Measurements from ENCODE around the gene KLHL22.
A peak's percentile ranks its signal among the peaks of the same experiment; 100 is the strongest.
"Not testable (repeated sequence)": the region's sequence is repeated elsewhere in the genome, so short reads cannot be mapped to it uniquely, and the experiment has no call there.

Gene KLHL22

DNA sequence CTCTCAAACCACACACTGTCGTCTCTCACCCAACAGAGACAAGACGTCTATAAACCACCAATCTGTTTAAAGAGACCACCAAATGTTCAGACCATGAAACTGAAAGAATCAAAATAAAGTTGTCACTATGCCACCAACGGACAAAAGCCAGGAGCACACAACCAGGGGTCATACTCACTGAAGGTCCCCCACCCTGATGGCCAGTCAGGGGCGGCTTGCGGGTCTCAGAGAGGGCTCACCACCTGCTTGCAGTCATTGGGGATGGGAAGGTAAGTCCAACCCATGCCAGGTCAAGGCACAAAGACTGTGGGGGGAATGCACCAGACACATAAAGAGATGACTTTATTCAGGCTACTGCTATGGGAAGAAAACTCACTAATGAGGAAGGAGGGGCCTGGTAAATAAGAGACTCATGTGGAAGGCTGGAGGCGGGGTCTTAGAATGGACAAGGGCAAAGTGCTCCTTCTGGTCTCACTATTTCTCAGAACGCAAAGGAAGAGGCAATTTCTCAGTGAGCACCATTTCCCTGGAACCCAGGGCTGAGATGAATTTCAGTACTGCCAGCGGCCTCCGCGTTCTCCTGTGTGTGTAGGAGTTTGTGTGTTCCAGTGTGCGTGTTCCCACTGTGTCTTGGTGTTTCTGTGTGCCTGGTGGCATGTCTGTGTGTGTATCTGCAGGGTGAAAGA, 75.3 kb downstream of the KLHL22 start:
- no peak for DNase-seq (ENCODE audit: low read depth in 2 of 2)
- H3K4me3 ChIP-seq (replicated peaks in 1 of 2; ENCODE audit: low read depth in 2 of 2, low read length in 2 of 2): no peak overlapping the region
- TF ChIP-seq, protein P1, sequence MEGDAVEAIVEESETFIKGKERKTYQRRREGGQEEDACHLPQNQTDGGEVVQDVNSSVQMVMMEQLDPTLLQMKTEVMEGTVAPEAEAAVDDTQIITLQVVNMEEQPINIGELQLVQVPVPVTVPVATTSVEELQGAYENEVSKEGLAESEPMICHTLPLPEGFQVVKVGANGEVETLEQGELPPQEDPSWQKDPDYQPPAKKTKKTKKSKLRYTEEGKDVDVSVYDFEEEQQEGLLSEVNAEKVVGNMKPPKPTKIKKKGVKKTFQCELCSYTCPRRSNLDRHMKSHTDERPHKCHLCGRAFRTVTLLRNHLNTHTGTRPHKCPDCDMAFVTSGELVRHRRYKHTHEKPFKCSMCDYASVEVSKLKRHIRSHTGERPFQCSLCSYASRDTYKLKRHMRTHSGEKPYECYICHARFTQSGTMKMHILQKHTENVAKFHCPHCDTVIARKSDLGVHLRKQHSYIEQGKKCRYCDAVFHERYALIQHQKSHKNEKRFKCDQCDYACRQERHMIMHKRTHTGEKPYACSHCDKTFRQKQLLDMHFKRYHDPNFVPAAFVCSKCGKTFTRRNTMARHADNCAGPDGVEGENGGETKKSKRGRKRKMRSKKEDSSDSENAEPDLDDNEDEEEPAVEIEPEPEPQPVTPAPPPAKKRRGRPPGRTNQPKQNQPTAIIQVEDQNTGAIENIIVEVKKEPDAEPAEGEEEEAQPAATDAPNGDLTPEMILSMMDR (IDR thresholded peaks at IDR 0.05; ENCODE audit: low read depth, low read length): no peak

DNA sequence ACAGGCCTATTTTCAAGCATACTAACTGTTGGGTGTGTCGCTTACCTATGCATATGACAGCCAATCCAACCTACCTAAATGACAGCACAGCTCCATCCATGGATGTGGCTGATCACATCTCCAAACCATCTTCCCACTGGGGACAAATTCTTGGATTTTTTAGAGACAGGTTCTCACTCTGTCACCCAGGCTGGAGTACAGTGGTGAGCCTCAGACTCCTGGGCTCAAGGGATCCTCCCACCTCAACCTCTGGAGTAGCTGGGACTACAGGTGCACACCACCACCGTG, 76.0 kb downstream of the KLHL22 start:
- TF ChIP-seq, protein P1 (IDR thresholded peaks at IDR 0.05; ENCODE audit: low read depth, low read length): no peak
- DNase-seq (ENCODE audit: low read depth in 2 of 2): no peak
- no peak overlapping the region for H3K4me3 ChIP-seq (replicated peaks in 1 of 2; ENCODE audit: low read depth in 2 of 2, low read length in 2 of 2)

DNA sequence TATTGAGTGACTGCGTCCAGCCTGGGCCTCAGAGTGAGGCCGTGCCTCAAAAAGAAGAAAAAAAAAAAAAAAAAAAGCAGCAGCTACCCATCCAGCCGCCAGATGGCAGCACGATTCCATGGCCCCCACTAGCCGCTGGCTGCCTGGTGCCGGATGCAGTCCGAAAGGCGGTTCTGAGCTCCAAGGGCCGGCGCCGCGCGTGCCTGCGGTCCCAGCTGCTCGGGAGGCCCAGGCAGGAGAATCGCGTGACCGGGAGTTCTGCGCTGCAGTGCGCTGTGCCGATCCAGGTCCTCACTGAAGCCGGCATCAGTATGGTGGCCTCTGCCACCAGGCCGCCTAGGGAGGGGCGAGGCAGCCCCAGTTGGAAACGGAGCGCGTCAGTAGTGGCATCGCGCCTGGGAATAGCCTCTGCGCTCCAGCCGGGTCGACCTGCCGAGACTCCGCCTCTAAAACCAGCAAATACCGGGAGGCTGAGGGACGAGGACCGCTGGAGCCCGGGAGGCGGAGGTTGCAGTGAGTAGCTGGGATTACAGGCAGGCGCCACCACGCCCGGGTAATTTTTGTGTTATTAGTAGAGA, 77.3 kb downstream of the KLHL22 start:
- peak; percentile 84 to 92 for DNase-seq (ENCODE audit: low read depth in 2 of 2)
- H3K4me3 ChIP-seq (replicated peaks in 1 of 2; ENCODE audit: low read depth in 2 of 2, low read length in 2 of 2): peak overlapping the region; percentile 33 to 53
- TF ChIP-seq, protein P1 (IDR thresholded peaks at IDR 0.05; ENCODE audit: low read depth, low read length): peak; percentile 82

DNA sequence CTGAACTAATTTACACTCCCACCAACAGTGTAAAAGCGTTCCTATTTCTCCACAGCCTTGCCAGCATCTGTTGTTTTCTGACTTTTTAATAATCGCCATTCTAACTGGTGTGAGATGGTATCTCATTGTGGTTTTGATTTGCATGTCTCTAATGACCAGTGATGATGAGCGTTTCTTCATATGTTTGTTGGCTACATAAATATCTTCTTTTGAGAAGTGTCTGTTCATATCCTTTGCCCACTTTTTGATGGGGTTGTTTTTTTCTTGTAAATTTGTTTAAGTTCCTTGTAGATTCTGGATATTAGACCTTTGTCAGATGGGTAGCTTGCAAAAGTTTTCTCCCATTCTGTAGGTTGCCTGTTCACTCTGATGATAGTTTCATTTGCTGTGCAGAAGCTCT, 79.9 kb downstream of the KLHL22 start:
- H3K4me3 ChIP-seq (replicated peaks in 1 of 2; ENCODE audit: low read depth in 2 of 2, low read length in 2 of 2); DNase-seq (ENCODE audit: low read depth in 2 of 2): not testable (repeated sequence)

DNA sequence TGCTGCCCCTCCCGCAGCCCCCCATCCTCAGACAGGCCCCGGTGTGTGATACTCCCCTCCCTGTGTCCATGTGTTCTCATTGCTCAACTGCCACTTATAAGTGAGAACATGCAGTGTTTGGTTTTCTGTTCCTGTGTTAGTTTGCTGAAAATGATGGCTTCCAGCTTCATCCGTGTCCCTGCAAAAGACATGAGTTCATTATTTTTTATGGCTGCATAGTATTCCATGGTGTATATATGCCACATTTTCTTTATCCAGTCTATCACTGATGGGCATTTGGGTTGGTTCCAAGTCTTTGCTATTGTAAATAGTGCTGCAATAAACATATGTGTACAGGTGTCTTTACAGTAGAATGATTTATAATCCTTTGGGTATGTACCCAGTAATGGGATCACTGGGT, 80.4 kb downstream of the KLHL22 start:
- H3K4me3 ChIP-seq (replicated peaks in 1 of 2; ENCODE audit: low read depth in 2 of 2, low read length in 2 of 2); DNase-seq (ENCODE audit: low read depth in 2 of 2): not testable (repeated sequence)

DNA sequence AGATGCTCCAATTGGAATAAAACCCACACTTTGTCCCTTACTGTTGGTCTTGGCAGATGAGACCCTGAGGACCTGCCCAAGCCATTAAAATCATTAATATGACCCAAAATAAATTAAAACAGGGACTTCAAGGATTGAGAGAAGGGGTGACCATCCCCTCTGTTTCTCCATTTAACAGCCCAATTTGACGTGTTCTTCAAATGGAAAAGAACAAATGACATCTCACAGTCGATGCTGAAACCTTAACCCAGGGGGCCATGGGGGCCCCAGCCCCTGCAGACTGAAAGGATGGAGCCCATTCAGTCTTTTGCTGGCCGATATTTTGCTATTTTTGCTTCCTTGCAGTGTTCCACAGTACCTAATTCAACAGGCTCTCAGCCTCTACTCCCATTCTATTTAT, 81.1 kb downstream of the KLHL22 start:
- H3K4me3 ChIP-seq (replicated peaks in 1 of 2; ENCODE audit: low read depth in 2 of 2, low read length in 2 of 2): no peak overlapping the region
- no peak for DNase-seq (ENCODE audit: low read depth in 2 of 2)
- TF ChIP-seq, protein P1 (IDR thresholded peaks at IDR 0.05; ENCODE audit: low read depth, low read length): no peak

DNA sequence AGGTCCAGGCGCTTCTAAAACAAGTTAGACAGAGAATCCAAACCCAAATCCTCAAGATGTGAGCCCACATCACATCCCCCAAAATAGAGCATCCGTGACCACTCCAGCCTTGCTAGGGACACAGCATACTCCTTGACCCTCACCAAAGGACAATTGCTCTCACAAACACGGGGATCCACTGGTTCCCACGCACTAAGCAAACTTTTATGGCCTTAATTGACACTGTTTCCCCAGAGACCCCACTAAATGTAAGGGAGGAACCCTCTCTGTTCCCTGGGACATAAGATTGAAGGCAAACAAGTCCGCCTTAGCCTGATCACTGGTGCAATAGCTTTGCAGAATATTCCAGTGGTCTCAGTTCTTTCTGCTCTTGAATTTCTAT, 81.5 kb downstream of the KLHL22 start:
- DNase-seq (ENCODE audit: low read depth in 2 of 2): no peak
- H3K4me3 ChIP-seq (replicated peaks in 1 of 2; ENCODE audit: low read depth in 2 of 2, low read length in 2 of 2): no peak overlapping the region
- TF ChIP-seq, protein P1 (IDR thresholded peaks at IDR 0.05; ENCODE audit: low read depth, low read length): no peak
